Forelimb muscle (tissue), 1 donor: ENCODE data around the gene IRX2. TPM values are rescaled to one million over a fixed set of nuclear protein-coding genes. Genes with fewer than 3 reads are reported as not detected.

ENCODE experiments used
- DNase-seq: peaks from one replicate; pipeline ENCODE4 v3.0.0-alpha.2; 2013; ENCODE audit warnings: low read depth
- polyA plus RNA-seq: library from polyadenylated mRNA; unstranded; fragments of 120-200 nt; gene quantifications from one replicate; pipeline ENCODE4 v1.2.1, GENCODE V29; 2013; ENCODE audit not compliant: insufficient read length

Gene IRX2
- polyA plus RNA-seq, 1 donor = 0.13 TPM

DNA sequence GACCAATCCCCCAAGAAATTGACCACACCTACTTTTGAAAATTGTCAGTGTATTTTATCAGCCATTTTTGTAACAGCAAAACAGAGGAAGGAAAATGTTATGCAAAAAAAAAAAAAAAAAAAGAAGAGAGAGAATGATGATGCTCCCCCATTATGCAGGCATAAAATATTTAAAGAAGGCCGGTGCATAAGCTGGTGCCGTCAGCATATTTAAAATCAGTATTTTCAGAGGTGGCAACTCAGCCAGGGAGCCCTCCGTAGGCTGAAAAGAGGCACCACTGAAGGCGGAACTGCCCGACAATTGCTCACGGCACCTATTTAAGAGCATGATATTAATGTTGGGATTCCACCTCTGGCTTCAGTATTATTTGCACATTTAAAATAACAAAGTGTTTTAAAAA lies 33.4 kb downstream of the IRX2 start:
- no peak for DNase-seq

DNA sequence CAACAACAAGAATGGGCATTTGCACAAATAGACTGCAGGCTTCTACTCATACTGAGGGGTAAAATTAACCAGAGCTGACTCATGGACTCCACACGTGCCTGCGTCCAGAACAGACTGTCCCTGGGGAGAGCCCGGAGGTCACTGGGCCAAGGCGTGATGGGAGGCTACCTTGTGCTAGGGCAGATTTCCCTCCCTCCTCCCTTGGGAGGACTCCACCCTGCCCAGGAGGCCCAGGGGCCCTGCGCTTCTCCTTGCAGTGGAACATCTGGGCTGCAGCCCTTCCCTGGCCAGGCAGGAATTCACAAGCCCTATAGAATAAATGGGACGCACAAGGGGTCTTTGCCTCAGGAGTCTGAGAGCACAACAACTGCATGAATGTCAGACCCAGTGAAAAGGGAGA lies 35.6 kb downstream of the IRX2 start:
- no peak for DNase-seq

- DNase-seq = no peak
Measured at GRCh38 chr5:2714805-2715204, 36.7 kb downstream of the IRX2 start.

GRCh38 chr5:2714026-2714425 lies 37.5 kb downstream of the IRX2 start:
- no peak for DNase-seq

DNA sequence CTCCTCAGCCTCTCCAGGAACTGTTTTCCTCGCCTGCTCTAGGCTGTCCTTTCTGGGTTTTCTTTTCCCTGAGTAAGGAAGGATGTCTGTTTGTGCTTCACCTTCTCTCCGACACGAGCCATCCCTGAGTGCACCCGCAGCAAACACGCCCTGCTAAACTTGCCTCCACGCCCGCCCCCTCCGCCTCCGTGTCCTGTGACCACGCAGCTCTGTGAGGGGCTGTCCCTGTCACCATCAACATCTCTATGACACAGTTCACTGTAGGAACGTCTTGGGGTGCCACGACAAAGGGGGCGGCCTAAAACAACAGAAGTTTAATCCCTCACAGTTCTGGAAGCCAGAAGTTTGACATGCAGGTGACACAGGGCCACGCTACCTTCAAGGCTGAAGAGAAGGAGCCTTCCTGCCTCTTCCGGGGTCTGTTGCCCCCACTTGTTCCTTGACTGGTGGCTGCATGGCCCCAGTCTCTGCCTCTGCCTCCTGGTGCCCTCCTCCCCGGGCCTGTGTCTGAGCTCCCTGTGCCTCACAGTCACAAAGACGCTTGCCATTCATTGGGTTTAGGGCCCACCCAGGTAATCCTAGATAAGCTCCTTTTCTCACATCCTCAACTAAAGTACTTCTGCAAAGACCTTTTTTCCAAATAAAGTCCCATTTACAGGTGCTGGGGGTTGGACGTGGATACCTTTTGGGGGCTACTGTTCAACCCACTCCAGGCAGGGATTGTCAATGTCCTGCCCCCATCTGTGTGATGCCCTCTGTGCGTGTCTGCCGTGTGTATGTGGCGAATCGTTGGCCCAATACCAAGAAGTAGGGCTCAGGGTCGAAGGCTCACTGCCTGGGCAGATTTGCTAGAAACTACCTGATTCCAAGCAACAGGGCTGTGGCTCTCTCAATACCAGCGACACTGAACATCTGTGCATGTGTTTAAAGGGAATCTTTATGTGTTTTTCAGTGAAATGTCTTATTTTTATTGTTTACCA lies 39.7 kb downstream of the IRX2 start:
- no peak for DNase-seq

GRCh38 chr5:2710910-2711309 lies 40.6 kb downstream of the IRX2 start:
- DNase-seq = no peak

- DNase-seq = no peak
Measured at GRCh38 chr5:2709976-2710689, 41.3 kb downstream of the IRX2 start.

DNA sequence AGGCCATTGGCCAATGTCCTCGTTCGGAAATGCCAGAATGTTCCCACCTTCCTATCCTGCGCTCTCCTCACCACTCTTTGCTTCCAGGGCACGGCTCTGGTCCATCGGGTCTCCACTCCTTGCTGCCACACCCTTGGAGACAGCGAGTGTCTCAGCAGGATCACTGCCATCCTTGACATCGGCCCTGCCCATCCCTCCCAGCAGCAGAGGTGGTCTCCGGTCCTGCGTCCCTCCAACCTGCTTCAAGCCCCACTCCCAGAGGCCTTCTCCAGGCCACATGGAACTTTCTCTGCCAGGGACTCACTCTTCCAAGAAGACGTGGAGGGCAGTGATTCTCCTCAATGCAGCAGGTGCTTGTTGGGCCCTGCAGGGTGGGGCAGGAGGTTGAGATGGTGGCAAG lies 42.7 kb downstream of the IRX2 start:
- DNase-seq = no peak

GRCh38 chr5:2708132-2708531 lies 43.3 kb downstream of the IRX2 start:
- DNase-seq = no peak

DNA sequence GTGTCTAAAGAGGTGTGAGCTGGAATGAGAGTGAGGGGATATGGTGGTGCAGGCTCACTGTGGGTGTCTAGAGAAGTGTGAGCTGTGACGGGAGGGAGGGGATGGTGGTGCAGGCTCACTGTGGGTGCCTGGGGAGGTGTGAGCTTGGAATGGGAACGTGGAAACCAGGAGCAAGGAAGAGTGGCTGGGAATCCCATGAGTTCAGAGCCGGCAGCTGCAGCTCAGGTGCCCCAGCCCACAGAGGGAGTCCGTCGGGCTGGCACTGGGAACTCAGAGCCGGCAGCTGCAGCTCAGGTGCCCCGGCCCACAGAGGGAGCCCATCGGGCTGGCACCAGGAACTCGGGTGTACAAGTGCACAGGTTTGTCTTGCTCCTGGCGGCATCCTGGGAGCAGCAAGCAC lies 45.6 kb downstream of the IRX2 start:
- no peak for DNase-seq

- DNase-seq = no peak
Measured at GRCh38 chr5:2704806-2705645, 46.5 kb downstream of the IRX2 start.

- DNase-seq = no peak
Measured at GRCh38 chr5:2704111-2704510, 47.4 kb downstream of the IRX2 start.

DNA sequence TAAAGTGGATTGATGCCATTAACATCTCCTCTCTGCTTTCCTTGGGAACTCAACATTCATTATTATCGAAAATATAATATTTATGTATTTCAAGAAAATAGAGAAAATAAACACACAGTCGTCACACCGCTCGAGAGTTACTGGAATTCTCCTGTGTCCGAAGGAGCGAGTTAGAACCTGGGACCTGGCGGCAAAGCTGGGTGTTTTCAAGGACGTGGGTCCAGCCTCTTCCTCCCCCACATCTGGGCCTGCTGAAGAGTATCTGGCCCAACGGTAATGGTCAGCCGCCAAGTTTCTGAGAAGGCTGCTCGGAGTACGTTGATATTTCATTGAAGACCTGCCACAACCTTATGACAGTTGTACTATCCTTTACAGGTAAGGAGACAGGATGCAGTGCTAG lies 47.9 kb downstream of the IRX2 start:
- no peak for DNase-seq

- DNase-seq = no peak
Measured at GRCh38 chr5:2703041-2703440, 48.4 kb downstream of the IRX2 start.

- DNase-seq = no peak
Measured at GRCh38 chr5:2702096-2702879, 49.2 kb downstream of the IRX2 start.

- no peak for DNase-seq
Measured at GRCh38 chr5:2701592-2701991, 49.9 kb downstream of the IRX2 start.

- DNase-seq = no peak
Measured at GRCh38 chr5:2700876-2701275, 50.6 kb downstream of the IRX2 start.

- DNase-seq = no peak
Measured at GRCh38 chr5:2699686-2700085, 51.8 kb downstream of the IRX2 start.

GRCh38 chr5:2699231-2699630 lies 52.2 kb downstream of the IRX2 start:
- DNase-seq = no peak

DNA sequence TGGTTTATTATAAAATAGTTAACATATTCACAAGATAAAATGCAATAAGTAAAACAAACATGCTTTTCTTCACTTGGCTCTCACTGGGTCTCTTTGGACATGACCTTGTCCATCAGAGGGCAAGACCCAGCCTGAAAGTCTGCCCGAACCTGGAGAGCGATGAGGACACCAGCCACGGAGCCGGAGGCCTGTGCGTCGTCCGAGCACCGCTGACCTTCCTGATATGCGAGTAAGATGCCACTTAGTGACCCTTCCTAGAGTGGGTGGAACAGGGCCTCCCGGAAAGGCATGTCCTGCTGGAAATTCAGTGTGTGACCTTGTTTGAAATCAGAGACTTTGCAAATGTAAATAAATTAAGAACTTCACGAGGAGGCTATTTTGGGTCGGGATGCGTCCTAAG lies 52.9 kb downstream of the IRX2 start:
- DNase-seq = no peak
